ENCODE data around the gene NPC2. TPM values are rescaled to one million over a fixed set of nuclear protein-coding genes. Genes with fewer than 3 reads are reported as not detected.

The NPC2 gene
- total RNA-seq, 4 donors from 2014 or later = 119 to 205 (median 162) TPM

GRCh38 chr14:74478996-74479635 is 14.0 kb downstream of the NPC2 start:
- no peak for DNase-seq (ENCODE audit: extremely low spot score)
- Histone ChIP-seq H3K36me3 (peaks cover 58 to 93% (median 76%) of the 10 kb centered on the region in 4 donors), H3K4me3 (no peak overlapping the region), H3K27ac (replicated peaks in 1 of 4) (no peak overlapping the region), H3K4me1 (no peaks in the 10 kb centered on the region), H3K27me3 (no peaks in the 10 kb centered on the region), H3K9me3 (no peaks in the 10 kb centered on the region)
- intact Hi-C loops (cut with DNase I) = loop anchor here (5.0 kb wide), 1 partner anchor 117 kb away; no protein-coding TSS in a partner anchor
- WGBS = 100% methylated on average over 2 of the region's 2 CpGs
- TF ChIP-seq POLR2A (IDR thresholded peaks at IDR 0.05; ENCODE audit: low read depth) (no peak), CTCF (IDR thresholded peaks at IDR 0.05) (peak; percentile 37 to 52 (median 38)), POLR2AphosphoS5 (IDR thresholded peaks at IDR 0.05) (no peak)

- H3K9me3 ChIP-seq = no peaks in the 10 kb centered on the region
- intact Hi-C loops (cut with DNase I) = loop anchor here (5.0 kb wide), 1 partner anchor 114 kb away; no protein-coding TSS in a partner anchor
- H3K27me3 ChIP-seq = no peaks in the 10 kb centered on the region
- H3K4me3 ChIP-seq = no peak overlapping the region
- H3K36me3 ChIP-seq = peaks cover 47 to 85% (median 65%) of the 10 kb centered on the region in 4 donors
- no peak for DNase-seq (ENCODE audit: extremely low spot score)
- no peak for TF ChIP-seq POLR2A (IDR thresholded peaks at IDR 0.05; ENCODE audit: low read depth)
- no peak for TF ChIP-seq CTCF (IDR thresholded peaks at IDR 0.05)
- TF ChIP-seq EP300 (IDR thresholded peaks at IDR 0.05) = no peak
- H3K27ac ChIP-seq (replicated peaks in 1 of 4) = no peak overlapping the region
- no peaks in the 10 kb centered on the region for H3K4me1 ChIP-seq
- 100% methylated on average over 2 of the region's 3 CpGs for WGBS
These were observed 16.5 kb downstream of the NPC2 start for GRCh38 chr14:74476607-74477006.

GRCh38 chr14:74476107-74476506 is 17.0 kb downstream of the NPC2 start:
- no peaks in the 10 kb centered on the region for H3K4me1 ChIP-seq
- H3K36me3 ChIP-seq = peaks cover 42 to 82% (median 60%) of the 10 kb centered on the region in 4 donors
- H3K9me3 ChIP-seq = no peaks in the 10 kb centered on the region
- no peak for TF ChIP-seq EP300 (IDR thresholded peaks at IDR 0.05)
- no peak for TF ChIP-seq POLR2A (IDR thresholded peaks at IDR 0.05; ENCODE audit: low read depth)
- no peak for TF ChIP-seq POLR2AphosphoS5 (IDR thresholded peaks at IDR 0.05)
- no peak for TF ChIP-seq CTCF (IDR thresholded peaks at IDR 0.05)
- H3K4me3 ChIP-seq = no peak overlapping the region
- no peaks in the 10 kb centered on the region for H3K27me3 ChIP-seq
- H3K27ac ChIP-seq (replicated peaks in 1 of 4) = no peak overlapping the region
- WGBS = 56% methylated on average over 3 of the region's 4 CpGs
- no peak for DNase-seq (ENCODE audit: extremely low spot score)
- intact Hi-C loops (cut with DNase I) = loop anchor here (5.0 kb wide), 1 partner anchor 114 kb away; no protein-coding TSS in a partner anchor

- Histone ChIP-seq H3K27ac (replicated peaks in 1 of 4) (no peak overlapping the region), H3K27me3 (no peaks in the 10 kb centered on the region), H3K36me3 (peaks cover 37 to 82% (median 56%) of the 10 kb centered on the region in 4 donors)
These were observed 17.4 kb downstream of the NPC2 start for GRCh38 chr14:74475678-74476077.

More at GRCh38 chr14:74475678-74476077, 17.4 kb downstream of the NPC2 start:
- no peak for TF ChIP-seq CTCF (IDR thresholded peaks at IDR 0.05)
- TF ChIP-seq EP300 (IDR thresholded peaks at IDR 0.05) = no peak
- TF ChIP-seq POLR2AphosphoS5 (IDR thresholded peaks at IDR 0.05) = no peak
- no peak for TF ChIP-seq POLR2A (IDR thresholded peaks at IDR 0.05; ENCODE audit: low read depth)
- no peaks in the 10 kb centered on the region for H3K9me3 ChIP-seq
- peaks cover 0 to under 1% (median 0%) of the 10 kb centered on the region in 4 donors for H3K4me1 ChIP-seq
- H3K4me3 ChIP-seq = no peak overlapping the region
- intact Hi-C loops (cut with DNase I) = loop anchor here (5.0 kb wide), 1 partner anchor 113 kb away; no protein-coding TSS in a partner anchor
- DNase-seq (ENCODE audit: extremely low spot score) = no peak
- 58% methylated on average over 3 of the region's 3 CpGs for WGBS

Measured in esophagus muscularis mucosa (tissue), 4 donors.